ENCODE data around the gene COL5A3.

- no peak for TF ChIP-seq POLR2A (IDR thresholded peaks at IDR 0.05; ENCODE audit: low read depth, low read length)
- no peak for TF ChIP-seq TAF1 (IDR thresholded peaks at IDR 0.05; ENCODE audit: borderline replicate concordance, low read depth, low read length)
- TF ChIP-seq POLR2AphosphoS5 (IDR thresholded peaks at IDR 0.05; ENCODE audit: low read depth, low read length): no peak
These were observed 74.6 kb downstream of the COL5A3 start for GRCh38 chr19:9935506-9936325.

Measured in GM12892 (cell line).